ENCODE data around the gene TMEM240. TPM values are rescaled to one million over a fixed set of nuclear protein-coding genes. Genes with fewer than 3 reads are reported as not detected.

The TMEM240 gene
- total RNA-seq, 1 experiment from 2014 or later, result 8.0 TPM

DNA sequence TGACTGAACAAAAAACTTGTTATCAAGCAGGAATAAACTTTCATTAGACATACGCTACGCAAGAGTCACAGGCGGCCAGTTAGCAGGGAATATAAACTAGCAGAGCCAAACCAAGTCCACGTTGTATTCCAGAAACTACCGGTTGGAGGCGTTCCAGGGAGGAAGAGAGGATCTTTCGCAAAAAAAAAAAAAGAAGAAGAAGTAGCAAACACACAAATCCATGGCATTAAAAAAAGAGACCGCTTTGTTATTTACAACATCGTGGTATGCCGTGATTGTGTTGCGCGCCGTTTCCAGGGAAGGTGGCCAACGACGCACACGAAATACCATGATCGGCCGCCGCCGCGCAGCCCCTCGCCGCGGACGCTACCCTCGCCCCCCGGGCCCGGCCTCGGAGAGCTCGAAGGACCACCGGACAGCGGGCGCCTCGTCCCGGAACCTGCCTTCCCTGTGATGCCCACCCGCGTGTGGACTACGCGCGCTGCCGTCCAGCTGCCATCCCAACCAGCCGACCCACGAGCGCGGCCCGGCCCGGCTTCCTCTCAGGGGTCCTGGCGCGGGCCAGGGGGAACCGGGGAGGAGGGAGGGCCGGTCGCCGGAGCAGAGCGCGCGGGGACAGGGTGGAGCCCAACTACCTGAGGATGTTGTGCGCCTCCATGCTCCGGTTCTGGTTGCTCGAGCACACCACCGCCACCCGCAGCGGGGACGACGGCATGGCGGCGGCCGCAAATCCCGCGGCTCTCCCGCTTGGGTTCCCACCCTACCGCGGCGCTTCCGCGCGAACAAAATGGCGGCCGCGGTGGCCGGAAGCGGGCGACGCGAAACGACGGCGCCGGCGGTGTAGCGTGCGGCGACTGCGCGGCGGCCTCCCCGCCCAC is 33.7 kb upstream of the TMEM240 start (continued):
- TF ChIP-seq, protein P1, sequence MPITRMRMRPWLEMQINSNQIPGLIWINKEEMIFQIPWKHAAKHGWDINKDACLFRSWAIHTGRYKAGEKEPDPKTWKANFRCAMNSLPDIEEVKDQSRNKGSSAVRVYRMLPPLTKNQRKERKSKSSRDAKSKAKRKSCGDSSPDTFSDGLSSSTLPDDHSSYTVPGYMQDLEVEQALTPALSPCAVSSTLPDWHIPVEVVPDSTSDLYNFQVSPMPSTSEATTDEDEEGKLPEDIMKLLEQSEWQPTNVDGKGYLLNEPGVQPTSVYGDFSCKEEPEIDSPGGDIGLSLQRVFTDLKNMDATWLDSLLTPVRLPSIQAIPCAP (CRISPR knock-in tag; IDR thresholded peaks at IDR 0.05), result no peak
- TF ChIP-seq ATF1 (CRISPR knock-in tag; IDR thresholded peaks at IDR 0.05), result peak; percentile 79; the same call in 1 of the 2 replicates
- TF ChIP-seq, protein P2, sequence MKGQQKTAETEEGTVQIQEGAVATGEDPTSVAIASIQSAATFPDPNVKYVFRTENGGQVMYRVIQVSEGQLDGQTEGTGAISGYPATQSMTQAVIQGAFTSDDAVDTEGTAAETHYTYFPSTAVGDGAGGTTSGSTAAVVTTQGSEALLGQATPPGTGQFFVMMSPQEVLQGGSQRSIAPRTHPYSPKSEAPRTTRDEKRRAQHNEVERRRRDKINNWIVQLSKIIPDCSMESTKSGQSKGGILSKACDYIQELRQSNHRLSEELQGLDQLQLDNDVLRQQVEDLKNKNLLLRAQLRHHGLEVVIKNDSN (CRISPR knock-in tag; IDR thresholded peaks at IDR 0.05), result peak; percentile 13; the same call in 1 of the 2 replicates

DNA sequence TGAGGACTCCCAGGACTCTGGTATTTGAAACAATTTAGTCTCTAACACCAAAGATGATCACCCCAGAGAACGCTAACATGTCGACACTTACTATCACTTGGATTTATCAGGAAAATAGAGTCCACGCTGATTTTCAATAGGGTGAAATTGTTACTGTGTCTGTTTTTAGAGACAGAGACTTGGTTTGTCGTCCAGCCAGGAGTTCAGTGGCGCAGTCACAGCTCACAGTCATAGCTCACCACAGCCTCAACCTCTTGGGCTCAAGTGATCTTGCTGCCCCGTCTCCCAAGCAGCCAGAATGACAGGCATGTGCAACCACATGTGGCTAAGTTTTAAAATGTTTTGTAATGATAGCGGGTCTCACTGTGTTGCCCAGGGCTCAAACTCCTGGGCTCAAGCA is 28.9 kb upstream of the TMEM240 start:
- Mint-ChIP-seq H3K4me1 (peaks cover 6% of the 10 kb centered on the region), H3K27me3 (ENCODE audit: low read depth) (no peaks in the 10 kb centered on the region), H3K9me3 (no peaks in the 10 kb centered on the region), H3K27ac (0 out of 2 replicates have a peak overlapping the region, but pooled peaks have one; percentile 53), H3K36me3 (peaks cover 24% of the 10 kb centered on the region), H3K4me3 (no peak overlapping the region)
- TF ChIP-seq FOXK1 (CRISPR knock-in tag; IDR thresholded peaks at IDR 0.05), result no peak
- TF ChIP-seq, protein P3, sequence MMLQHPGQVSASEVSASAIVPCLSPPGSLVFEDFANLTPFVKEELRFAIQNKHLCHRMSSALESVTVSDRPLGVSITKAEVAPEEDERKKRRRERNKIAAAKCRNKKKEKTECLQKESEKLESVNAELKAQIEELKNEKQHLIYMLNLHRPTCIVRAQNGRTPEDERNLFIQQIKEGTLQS (CRISPR knock-in tag; conservative IDR thresholded peaks at IDR 0.05), result no peak
- TF ChIP-seq ZNF121 (CRISPR knock-in tag; IDR thresholded peaks at IDR 0.05), result 0 out of 2 replicates have a peak, but pooled peaks have one; percentile 62
- TF ChIP-seq PRRX2 (CRISPR knock-in tag; IDR thresholded peaks at IDR 0.05), result no peak
- ATAC-seq, result no peak
- no peak for DNase-seq (ENCODE audit: low spot score)
- POLR2A ChIA-PET, result interaction anchor here (1.3 kb wide), 1 partner anchor 10 kb away, joined by 3 read pairs; no protein-coding TSS in a partner anchor
- CTCF ChIA-PET, result no interaction called here

DNA sequence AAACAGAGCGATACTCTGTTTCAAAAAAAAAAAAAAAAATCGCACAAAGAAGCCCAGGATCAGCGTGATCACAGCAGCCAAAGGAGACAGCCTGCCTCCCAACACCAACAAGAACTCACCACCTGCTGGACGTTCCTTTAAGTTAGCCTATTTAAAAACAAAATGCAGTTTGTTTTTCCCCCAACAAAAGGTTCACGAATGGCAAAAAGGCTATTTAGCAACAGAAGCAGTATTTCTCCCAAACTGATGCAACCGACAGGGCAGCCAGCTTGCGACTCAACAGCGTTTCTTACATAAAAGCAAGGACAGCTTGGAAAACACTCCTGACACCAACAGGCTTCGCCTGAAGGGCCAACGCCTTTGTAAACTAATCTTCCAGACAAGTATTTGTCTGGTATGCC is 27.5 kb upstream of the TMEM240 start:
- no peak for ATAC-seq
- Mint-ChIP-seq H3K27me3 (ENCODE audit: low read depth) (no peaks in the 10 kb centered on the region), H3K36me3 (peaks cover 32% of the 10 kb centered on the region), H3K4me1 (no peaks in the 10 kb centered on the region), H3K9me3 (no peaks in the 10 kb centered on the region), H3K4me3 (no peak overlapping the region), H3K27ac (peak overlapping the region; percentile 91)
- no peak for DNase-seq (ENCODE audit: low spot score)
- POLR2A ChIA-PET, result no interaction called here
- CTCF ChIA-PET, result interaction anchor here (0.7 kb wide), 1 partner anchor 14 kb away, joined by 4 read pairs; no protein-coding TSS in a partner anchor
- no peak for TF ChIP-seq CREM (CRISPR knock-in tag; IDR thresholded peaks at IDR 0.05)
- no peak for TF ChIP-seq IRF2 (CRISPR knock-in tag; IDR thresholded peaks at IDR 0.05; ENCODE audit: borderline replicate concordance, low read depth)
- TF ChIP-seq, protein P4, sequence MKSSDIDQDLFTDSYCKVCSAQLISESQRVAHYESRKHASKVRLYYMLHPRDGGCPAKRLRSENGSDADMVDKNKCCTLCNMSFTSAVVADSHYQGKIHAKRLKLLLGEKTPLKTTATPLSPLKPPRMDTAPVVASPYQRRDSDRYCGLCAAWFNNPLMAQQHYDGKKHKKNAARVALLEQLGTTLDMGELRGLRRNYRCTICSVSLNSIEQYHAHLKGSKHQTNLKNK (CRISPR knock-in tag; IDR thresholded peaks at IDR 0.05), result no peak
- TF ChIP-seq, protein P1 (CRISPR knock-in tag; IDR thresholded peaks at IDR 0.05), result no peak
- TF ChIP-seq, protein P5, sequence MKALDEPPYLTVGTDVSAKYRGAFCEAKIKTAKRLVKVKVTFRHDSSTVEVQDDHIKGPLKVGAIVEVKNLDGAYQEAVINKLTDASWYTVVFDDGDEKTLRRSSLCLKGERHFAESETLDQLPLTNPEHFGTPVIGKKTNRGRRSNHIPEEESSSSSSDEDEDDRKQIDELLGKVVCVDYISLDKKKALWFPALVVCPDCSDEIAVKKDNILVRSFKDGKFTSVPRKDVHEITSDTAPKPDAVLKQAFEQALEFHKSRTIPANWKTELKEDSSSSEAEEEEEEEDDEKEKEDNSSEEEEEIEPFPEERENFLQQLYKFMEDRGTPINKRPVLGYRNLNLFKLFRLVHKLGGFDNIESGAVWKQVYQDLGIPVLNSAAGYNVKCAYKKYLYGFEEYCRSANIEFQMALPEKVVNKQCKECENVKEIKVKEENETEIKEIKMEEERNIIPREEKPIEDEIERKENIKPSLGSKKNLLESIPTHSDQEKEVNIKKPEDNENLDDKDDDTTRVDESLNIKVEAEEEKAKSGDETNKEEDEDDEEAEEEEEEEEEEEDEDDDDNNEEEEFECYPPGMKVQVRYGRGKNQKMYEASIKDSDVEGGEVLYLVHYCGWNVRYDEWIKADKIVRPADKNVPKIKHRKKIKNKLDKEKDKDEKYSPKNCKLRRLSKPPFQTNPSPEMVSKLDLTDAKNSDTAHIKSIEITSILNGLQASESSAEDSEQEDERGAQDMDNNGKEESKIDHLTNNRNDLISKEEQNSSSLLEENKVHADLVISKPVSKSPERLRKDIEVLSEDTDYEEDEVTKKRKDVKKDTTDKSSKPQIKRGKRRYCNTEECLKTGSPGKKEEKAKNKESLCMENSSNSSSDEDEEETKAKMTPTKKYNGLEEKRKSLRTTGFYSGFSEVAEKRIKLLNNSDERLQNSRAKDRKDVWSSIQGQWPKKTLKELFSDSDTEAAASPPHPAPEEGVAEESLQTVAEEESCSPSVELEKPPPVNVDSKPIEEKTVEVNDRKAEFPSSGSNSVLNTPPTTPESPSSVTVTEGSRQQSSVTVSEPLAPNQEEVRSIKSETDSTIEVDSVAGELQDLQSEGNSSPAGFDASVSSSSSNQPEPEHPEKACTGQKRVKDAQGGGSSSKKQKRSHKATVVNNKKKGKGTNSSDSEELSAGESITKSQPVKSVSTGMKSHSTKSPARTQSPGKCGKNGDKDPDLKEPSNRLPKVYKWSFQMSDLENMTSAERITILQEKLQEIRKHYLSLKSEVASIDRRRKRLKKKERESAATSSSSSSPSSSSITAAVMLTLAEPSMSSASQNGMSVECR (CRISPR knock-in tag; IDR thresholded peaks at IDR 0.05; ENCODE audit: borderline replicate concordance), result no peak
- TF ChIP-seq, protein P6, sequence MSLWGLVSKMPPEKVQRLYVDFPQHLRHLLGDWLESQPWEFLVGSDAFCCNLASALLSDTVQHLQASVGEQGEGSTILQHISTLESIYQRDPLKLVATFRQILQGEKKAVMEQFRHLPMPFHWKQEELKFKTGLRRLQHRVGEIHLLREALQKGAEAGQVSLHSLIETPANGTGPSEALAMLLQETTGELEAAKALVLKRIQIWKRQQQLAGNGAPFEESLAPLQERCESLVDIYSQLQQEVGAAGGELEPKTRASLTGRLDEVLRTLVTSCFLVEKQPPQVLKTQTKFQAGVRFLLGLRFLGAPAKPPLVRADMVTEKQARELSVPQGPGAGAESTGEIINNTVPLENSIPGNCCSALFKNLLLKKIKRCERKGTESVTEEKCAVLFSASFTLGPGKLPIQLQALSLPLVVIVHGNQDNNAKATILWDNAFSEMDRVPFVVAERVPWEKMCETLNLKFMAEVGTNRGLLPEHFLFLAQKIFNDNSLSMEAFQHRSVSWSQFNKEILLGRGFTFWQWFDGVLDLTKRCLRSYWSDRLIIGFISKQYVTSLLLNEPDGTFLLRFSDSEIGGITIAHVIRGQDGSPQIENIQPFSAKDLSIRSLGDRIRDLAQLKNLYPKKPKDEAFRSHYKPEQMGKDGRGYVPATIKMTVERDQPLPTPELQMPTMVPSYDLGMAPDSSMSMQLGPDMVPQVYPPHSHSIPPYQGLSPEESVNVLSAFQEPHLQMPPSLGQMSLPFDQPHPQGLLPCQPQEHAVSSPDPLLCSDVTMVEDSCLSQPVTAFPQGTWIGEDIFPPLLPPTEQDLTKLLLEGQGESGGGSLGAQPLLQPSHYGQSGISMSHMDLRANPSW (CRISPR knock-in tag; conservative IDR thresholded peaks at IDR 0.05; ENCODE audit: low read depth), result no peak
- no peak for TF ChIP-seq TEAD1 (CRISPR knock-in tag; IDR thresholded peaks at IDR 0.05)
- TF ChIP-seq NR3C1 (CRISPR knock-in tag; conservative IDR thresholded peaks at IDR 0.05; ENCODE audit: low read depth), result no peak
- TF ChIP-seq, protein P7, sequence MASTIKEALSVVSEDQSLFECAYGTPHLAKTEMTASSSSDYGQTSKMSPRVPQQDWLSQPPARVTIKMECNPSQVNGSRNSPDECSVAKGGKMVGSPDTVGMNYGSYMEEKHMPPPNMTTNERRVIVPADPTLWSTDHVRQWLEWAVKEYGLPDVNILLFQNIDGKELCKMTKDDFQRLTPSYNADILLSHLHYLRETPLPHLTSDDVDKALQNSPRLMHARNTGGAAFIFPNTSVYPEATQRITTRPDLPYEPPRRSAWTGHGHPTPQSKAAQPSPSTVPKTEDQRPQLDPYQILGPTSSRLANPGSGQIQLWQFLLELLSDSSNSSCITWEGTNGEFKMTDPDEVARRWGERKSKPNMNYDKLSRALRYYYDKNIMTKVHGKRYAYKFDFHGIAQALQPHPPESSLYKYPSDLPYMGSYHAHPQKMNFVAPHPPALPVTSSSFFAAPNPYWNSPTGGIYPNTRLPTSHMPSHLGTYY (CRISPR knock-in tag; IDR thresholded peaks at IDR 0.05), result no peak
- TF ChIP-seq ATF1 (CRISPR knock-in tag; IDR thresholded peaks at IDR 0.05), result no peak
- no peak for TF ChIP-seq ZNF232 (CRISPR knock-in tag; IDR thresholded peaks at IDR 0.05)
- TF ChIP-seq FOXK1 (CRISPR knock-in tag; IDR thresholded peaks at IDR 0.05), result no peak
- TF ChIP-seq, protein P8, sequence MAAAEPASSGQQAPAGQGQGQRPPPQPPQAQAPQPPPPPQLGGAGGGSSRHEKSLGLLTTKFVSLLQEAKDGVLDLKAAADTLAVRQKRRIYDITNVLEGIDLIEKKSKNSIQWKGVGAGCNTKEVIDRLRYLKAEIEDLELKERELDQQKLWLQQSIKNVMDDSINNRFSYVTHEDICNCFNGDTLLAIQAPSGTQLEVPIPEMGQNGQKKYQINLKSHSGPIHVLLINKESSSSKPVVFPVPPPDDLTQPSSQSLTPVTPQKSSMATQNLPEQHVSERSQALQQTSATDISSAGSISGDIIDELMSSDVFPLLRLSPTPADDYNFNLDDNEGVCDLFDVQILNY (CRISPR knock-in tag; IDR thresholded peaks at IDR 0.05), result no peak
- no peak for TF ChIP-seq PRRX2 (CRISPR knock-in tag; IDR thresholded peaks at IDR 0.05)
